Suprapubic skin (tissue), 3 donors: ENCODE results near the gene ROBO2.

Source experiments
- POLR2A ChIP-seq, 2 donors: fragments of 450-650 bp; IDR thresholded peaks; one replicate each; pipeline ENCODE4 v1.6.1; 2017; ENCODE audit warnings: antibody characterized with exemption in 2 of 2, mild to moderate bottlenecking in 2 of 2, moderate library complexity in 2 of 2
- TF ChIP-seq, protein P1 (sequence below), 2 donors: fragments of 200-600 bp in 1 of 2; fragments of 450-650 bp in 1 of 2; sonication (generic) in 1 of 2; IDR thresholded peaks; one replicate each; pipeline ENCODE4 v1.5.1; 2016 to 2019; ENCODE audit warnings: antibody characterized with exemption in 2 of 2, mild to moderate bottlenecking in 1 of 2, moderate library complexity in 1 of 2

DNA sequence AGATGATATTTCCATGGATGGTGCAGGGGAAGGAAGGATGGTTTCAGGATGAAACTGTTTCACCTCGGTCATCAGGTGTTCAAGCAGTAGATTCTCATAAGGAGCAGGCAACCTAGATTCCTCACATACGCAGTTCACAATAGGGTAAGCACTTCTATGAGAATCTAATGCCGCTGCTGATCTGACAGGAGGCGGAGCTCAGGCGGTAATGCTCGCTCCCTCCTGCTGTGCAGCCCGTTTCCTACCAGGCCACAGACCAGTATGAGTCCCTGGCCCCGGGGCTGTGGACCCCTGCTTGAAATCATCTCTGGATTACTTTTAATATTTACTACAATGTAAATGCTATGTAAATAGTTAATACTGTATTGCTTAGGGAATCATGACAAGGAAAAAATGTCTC, 241.8 kb downstream of the ROBO2 start:
- no peak for TF ChIP-seq POLR2A (IDR thresholded peaks at IDR 0.05)
- TF ChIP-seq, protein P1, sequence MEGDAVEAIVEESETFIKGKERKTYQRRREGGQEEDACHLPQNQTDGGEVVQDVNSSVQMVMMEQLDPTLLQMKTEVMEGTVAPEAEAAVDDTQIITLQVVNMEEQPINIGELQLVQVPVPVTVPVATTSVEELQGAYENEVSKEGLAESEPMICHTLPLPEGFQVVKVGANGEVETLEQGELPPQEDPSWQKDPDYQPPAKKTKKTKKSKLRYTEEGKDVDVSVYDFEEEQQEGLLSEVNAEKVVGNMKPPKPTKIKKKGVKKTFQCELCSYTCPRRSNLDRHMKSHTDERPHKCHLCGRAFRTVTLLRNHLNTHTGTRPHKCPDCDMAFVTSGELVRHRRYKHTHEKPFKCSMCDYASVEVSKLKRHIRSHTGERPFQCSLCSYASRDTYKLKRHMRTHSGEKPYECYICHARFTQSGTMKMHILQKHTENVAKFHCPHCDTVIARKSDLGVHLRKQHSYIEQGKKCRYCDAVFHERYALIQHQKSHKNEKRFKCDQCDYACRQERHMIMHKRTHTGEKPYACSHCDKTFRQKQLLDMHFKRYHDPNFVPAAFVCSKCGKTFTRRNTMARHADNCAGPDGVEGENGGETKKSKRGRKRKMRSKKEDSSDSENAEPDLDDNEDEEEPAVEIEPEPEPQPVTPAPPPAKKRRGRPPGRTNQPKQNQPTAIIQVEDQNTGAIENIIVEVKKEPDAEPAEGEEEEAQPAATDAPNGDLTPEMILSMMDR (IDR thresholded peaks at IDR 0.05), result no peak
